Muscle layer of duodenum (tissue), 2 donors: ENCODE results near the gene ANO1.
A peak's percentile ranks its signal among the peaks of the same experiment; 100 is the strongest.
"Not testable (repeated sequence)": the region's sequence is repeated elsewhere in the genome, so short reads cannot be mapped to it uniquely, and the experiment has no call there.

Experiments
- H3K27ac ChIP-seq: one replicate; pipeline ENCODE4 v1.7.0; 2013; ENCODE audit warnings: mild to moderate bottlenecking, low read length
- H3K27me3 ChIP-seq: one replicate; pipeline ENCODE4 v1.7.0; 2013; ENCODE audit warnings: low read depth, mild to moderate bottlenecking, control low read depth, low read length
- H3K36me3 ChIP-seq, 2 donors: one replicate each; pipeline ENCODE4 v1.7.0; 2013; ENCODE audit warnings: low read length in 2 of 2, control low read depth in 1 of 2, mild to moderate bottlenecking in 1 of 2; ENCODE audit not compliant: insufficient read depth in 2 of 2, control insufficient read depth in 1 of 2
- H3K4me1 ChIP-seq, 2 donors: one replicate each; pipeline ENCODE4 v1.7.0; 2013; ENCODE audit warnings: low read length in 2 of 2, mild to moderate bottlenecking in 2 of 2, control low read depth in 1 of 2, moderate library complexity in 1 of 2; ENCODE audit not compliant: insufficient read depth in 2 of 2, control insufficient read depth in 1 of 2
- H3K4me3 ChIP-seq, 2 donors: one replicate each; pipeline ENCODE4 v1.7.0; 2013; ENCODE audit warnings: low read length in 2 of 2, low read depth in 1 of 2, mild to moderate bottlenecking in 1 of 2
- H3K9me3 ChIP-seq, 2 donors: one replicate each; pipeline ENCODE4 v1.7.0; 2013; ENCODE audit warnings: low read length in 2 of 2, control low read depth in 1 of 2, mild to moderate bottlenecking in 1 of 2; ENCODE audit not compliant: control insufficient read depth in 1 of 2
- donor health status: healthy.

The ANO1 gene

DNA sequence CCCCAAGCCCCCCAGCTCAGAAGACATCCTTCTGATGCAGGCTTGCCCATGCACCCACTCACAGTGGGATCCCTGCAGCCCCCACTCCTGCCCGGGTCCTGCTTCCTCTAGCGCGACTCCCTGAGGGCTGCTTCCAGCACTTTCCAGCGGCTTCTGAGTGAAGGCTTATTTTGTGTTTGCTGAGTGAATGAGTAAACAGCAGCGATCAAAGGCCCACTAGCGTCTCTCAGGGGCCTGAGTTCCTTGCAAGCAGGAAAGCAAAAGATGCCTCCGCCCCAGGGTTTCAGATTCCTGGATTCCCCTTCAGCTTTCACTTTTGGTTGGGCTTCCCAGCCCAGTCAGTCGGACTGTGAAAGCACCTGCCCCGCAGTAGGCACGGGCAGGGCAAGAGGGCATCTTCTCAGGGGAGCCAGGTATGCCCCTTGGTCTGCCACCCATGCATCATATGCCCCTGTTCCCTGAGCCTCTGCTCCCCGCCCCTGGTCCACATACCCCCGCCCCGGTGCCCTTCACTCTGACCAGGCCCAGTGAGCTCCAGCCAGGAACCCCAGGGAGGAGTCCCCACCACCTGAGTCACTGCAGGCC lies 134.2 kb downstream of the ANO1 start:
- no peaks in the 10 kb centered on the region for H3K27me3 ChIP-seq
- no peaks in the 10 kb centered on the region for H3K9me3 ChIP-seq
- H3K4me1 ChIP-seq, result no peaks in the 10 kb centered on the region
- H3K36me3 ChIP-seq, result peaks cover 4 to 22% of the 10 kb centered on the region in 2 donors
- no peak overlapping the region for H3K27ac ChIP-seq
- peak overlapping the region; percentile 28 to 33 for H3K4me3 ChIP-seq

DNA sequence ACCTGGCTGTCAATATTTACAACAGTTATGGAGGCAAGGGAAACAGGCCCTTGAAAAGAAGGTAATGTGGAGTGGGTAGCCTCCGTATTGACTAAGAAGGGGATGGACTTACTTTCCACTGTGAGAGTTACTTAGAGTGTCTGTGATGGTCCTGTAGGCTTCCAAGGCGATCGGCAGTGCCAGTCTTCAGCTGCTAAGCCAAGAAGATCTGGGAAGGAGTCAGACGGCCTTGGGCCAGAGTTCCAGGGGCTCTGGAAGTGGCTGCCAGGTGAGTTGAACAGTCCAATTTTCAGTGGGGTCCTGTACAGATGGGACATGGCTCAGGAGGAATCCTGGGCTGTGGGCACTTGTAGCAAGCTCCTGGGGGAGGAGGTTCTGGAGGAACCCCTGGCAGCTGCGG lies 139.3 kb downstream of the ANO1 start:
- not testable (repeated sequence) for H3K36me3 ChIP-seq, H3K27me3 ChIP-seq, H3K4me3 ChIP-seq, H3K9me3 ChIP-seq, H3K4me1 ChIP-seq, H3K27ac ChIP-seq

DNA sequence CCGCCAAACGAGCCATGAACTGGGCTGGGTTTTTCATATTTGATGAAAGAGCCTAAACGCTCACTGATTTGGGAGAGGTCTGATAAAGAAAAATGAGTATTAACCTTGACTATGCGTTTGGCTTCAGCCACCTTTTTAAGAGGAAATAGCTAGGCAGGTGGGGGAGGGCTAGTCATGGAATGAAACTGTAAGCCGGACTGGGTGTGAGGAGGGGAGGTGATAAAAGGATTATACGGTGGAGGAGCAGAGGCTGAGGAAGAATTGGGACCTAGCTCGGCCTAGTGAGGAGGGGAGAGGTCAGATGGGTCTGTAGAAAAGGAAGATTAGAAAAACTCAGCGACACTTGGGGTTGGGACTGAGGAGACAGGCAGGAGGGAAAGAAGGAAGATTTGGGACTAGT lies 140.0 kb downstream of the ANO1 start:
- not testable (repeated sequence) for H3K36me3 ChIP-seq, H3K4me1 ChIP-seq, H3K9me3 ChIP-seq, H3K27me3 ChIP-seq, H3K27ac ChIP-seq, H3K4me3 ChIP-seq

DNA sequence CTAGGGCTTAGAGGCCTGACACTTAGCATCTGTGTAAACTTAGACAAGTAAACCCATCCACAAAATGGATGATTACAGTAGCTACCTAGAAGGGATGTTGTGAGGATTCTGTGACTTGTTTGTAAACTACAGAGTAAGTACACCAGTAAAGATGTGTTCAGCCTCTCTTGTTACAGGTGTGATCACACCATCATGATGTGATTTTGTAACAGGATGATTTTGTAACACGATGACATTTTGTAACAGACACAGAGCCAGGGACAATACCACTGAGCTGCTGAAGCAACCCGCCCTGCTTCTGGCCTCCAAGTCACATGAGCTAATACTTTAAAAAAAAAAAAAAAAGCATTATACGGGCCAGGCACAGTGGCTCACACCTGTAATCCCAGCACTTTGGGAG lies 142.0 kb downstream of the ANO1 start:
- Histone ChIP-seq H3K9me3 (no peaks in the 10 kb centered on the region), H3K27me3 (no peaks in the 10 kb centered on the region), H3K36me3 (no peaks in the 10 kb centered on the region), H3K27ac (no peak overlapping the region), H3K4me3 (no peak overlapping the region), H3K4me1 (no peaks in the 10 kb centered on the region)

DNA sequence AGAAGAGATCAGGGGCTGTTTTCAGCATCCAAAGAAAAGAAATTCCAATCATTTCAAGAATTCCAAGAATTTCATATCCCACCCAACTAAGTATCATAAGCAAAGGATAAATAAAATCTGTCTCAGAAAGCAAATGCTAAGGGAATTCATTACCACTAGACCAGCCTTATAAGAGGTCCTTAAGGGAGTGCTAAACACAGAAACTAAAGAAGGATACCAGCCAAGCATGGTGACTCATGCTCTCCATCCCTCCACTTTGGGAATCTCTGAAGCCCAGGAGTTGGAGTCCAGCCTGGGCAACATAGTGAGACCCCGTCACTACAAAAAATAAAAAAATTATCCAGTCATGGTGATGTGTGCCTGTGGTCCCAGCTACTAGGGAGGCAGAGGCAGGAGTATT lies 142.8 kb downstream of the ANO1 start:
- Histone ChIP-seq H3K9me3 (no peaks in the 10 kb centered on the region), H3K27me3 (no peaks in the 10 kb centered on the region), H3K4me3 (no peak overlapping the region), H3K4me1 (no peaks in the 10 kb centered on the region), H3K27ac (no peak overlapping the region), H3K36me3 (no peaks in the 10 kb centered on the region)

DNA sequence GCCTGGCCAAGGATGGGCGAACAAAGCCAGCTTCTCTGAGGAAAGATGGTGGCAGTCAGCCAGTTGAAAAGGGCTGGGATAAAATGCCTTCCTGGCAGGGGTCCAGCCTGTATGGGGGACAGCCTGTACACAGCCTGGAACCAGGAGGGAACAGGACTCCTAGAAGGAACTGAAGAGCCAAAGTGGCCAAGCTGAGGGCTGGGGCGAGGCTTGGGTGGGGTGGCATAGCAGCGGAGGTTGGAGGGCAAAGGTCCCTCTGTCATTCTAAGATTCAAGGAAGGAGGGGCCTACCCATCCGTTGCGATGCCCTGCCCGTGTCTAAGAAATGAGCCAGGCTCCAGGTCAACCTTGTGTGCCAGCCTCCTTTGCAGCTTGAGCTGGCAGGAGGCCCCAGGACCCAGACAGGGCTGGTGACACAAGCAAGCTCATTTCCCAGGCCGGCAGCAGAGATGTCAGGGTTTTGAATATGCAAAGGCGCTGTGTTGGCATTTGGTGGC lies 147.6 kb downstream of the ANO1 start:
- Histone ChIP-seq H3K27ac (peak overlapping the region; percentile 14), H3K9me3 (no peaks in the 10 kb centered on the region), H3K27me3 (no peaks in the 10 kb centered on the region), H3K36me3 (no peaks in the 10 kb centered on the region), H3K4me1 (no peaks in the 10 kb centered on the region), H3K4me3 (no peak overlapping the region)

DNA sequence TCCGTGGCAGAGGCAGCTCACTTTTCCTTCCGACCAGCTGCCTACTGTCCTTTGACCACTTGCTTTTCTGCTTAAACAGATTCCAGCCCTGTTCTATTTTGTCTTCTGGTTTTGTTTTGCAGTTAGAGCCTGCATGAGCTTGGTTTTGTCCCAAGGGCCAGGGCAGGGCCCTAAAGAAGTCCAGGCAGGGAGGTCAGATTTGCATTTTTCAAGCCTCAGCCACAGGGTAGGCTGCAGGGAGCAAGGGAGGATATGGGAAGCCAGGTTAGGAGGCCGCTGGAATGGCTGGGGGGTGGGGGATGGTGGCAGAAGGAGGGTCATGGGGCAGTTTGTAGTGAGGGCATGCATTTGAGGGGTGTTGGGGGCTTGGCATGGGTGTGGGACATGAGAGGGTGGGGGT lies 148.1 kb downstream of the ANO1 start:
- Histone ChIP-seq H3K9me3 (no peaks in the 10 kb centered on the region), H3K36me3 (no peaks in the 10 kb centered on the region), H3K4me3 (no peak overlapping the region), H3K27ac (peak overlapping the region; percentile 14), H3K27me3 (no peaks in the 10 kb centered on the region), H3K4me1 (no peaks in the 10 kb centered on the region)

DNA sequence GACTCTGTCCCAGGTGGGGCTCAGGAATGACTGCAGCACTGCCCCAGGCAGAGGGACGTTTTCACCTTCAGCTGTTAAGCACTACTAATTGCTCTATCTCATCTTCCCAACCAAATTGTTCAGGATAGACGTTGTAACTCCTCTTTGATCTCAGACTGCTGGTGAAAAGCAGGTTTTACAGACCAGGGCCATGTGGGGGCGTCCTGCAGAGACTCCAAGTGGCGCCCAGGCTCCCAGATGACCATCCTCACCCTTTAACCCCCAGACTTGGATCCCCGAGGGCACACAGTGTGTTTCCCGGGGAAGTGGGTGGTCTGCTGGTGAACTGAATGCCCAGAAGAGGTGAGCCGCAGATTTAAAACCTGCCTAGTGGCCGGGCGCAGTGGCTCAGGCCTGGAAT lies 148.8 kb downstream of the ANO1 start:
- Histone ChIP-seq H3K4me1 (no peaks in the 10 kb centered on the region), H3K27ac (no peak overlapping the region)

DNA sequence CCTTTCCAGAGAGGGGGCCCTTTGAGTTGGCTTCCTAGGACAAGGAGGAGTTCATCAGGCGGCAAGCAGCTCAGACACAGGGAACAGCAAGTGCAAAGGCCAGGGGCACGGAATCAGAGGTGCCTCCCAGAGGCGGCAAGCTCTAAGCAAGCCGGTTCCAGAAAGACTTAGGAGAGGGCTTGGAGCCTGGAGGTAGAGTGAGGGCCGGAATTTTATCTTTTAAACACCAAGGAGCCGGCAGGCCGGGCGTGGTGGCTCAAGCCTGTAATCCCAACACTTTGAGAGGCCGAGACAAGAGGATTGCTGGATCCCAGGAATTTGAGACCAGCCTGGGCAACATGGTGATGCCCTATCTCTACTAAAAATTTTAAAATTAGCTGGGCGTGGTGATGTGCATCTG lies 151.6 kb downstream of the ANO1 start:
- H3K27ac ChIP-seq, result no peak overlapping the region
- no peaks in the 10 kb centered on the region for H3K4me1 ChIP-seq

More for the DNA sequence above, 148.8 kb downstream of the ANO1 start:
- Histone ChIP-seq H3K9me3 (no peaks in the 10 kb centered on the region), H3K4me3 (no peak overlapping the region), H3K36me3 (no peaks in the 10 kb centered on the region), H3K27me3 (no peaks in the 10 kb centered on the region)

DNA sequence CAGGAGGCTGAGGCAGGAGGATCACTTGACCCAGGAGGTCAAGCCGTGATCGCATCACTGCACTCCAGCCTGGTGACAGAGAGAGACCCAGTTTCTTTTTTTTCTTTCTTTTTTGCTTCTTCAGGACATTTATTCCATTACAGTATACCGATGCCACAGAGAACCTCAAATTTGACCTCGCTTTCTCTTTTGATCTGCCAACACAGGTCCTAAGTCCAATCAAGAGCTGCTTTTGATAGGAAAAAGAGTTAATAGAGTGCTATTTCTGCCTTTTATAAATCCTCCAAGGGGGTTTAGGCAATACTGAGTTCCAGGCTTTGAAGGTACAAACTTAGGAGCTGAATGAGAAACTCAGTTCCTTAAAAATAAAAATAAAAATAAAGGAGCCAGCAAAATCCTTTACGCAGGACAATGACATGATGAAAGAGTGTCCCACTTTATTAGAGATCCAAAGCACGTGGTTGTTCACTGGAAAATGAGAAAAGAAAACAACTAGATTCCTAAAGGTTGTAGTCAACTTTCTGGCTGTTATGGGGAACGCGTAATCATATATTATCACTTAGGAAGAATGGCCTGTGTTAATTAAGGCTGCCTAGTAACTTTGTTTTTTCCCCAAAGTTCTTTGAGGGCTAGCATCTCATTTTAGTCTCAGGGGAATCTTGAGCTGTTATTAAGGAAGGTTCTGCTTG lies 152.2 kb downstream of the ANO1 start:
- Histone ChIP-seq H3K4me3 (no peak overlapping the region), H3K9me3 (no peaks in the 10 kb centered on the region), H3K27ac (no peak overlapping the region), H3K4me1 (no peaks in the 10 kb centered on the region), H3K27me3 (no peaks in the 10 kb centered on the region), H3K36me3 (no peaks in the 10 kb centered on the region)

More for the DNA sequence above, 151.6 kb downstream of the ANO1 start:
- H3K36me3 ChIP-seq, result no peaks in the 10 kb centered on the region
- no peaks in the 10 kb centered on the region for H3K9me3 ChIP-seq
- H3K27me3 ChIP-seq, result no peaks in the 10 kb centered on the region
- no peak overlapping the region for H3K4me3 ChIP-seq

DNA sequence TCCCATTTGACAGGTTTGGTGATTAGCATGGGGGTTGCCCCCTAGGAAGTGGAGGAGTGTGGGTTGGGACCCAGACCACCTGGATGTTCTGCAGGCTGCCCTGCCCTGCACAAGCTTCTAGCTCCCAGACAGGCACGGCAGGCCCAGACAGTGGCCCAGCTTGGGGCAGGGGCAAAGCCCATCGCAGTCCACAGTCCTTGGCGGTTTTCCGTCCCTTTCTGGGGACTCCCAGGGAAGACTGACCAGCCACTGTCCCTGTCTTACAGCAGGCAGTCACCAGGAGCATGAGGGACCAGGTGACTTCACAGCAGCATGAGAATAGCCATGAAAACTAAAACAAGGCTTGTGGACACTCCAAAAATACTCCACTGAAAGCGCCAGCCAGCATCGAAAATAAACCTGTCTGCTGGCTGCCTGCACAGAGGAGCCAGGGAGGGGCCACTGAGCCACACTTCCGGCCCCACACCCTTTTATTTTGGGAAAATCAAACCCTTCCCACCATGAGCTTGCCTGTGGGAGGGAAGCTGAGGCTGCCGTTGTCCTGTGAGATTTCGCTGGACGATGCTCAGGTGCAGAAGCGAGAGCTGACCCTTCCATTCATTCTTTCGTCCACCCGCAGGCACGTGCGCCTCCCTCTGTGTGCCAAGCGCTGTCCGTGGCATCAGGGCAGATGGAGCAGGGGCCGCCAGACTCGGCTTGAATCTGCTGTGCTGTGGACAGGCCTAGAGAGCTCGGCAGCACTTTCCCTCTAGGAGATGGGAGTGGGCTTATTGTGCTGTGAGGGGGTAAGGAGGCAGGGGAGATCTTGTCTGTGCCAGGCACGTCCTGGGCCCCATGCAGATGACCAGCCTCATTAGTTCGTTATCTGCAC lies 153.0 kb downstream of the ANO1 start:
- H3K4me1 ChIP-seq, result no peaks in the 10 kb centered on the region
- no peak overlapping the region for H3K4me3 ChIP-seq
- H3K27ac ChIP-seq, result no peak overlapping the region
- no peaks in the 10 kb centered on the region for H3K27me3 ChIP-seq
- no peaks in the 10 kb centered on the region for H3K36me3 ChIP-seq
- no peaks in the 10 kb centered on the region for H3K9me3 ChIP-seq
